PC-9 (cell line): ENCODE data around the gene NCS1. TPM values are rescaled to one million over a fixed set of nuclear protein-coding genes. Genes with fewer than 3 reads are reported as not detected.

Experiments
- BruUV-seq: library from RNA; stranded (reverse); fragments of 400-500 nt; replicated peaks from 2 replicates; lab custom pipeline; 2021; lab: Mats Ljungman, UMichigan
- CTCF ChIA-PET: fragments of 300-600 bp; sonication (Branson Sonifier 250); formaldehyde crosslinking; loops from one replicate; lab custom pipeline; 2022; ENCODE audit warnings: antibody characterized with exemption; lab: Charles Lee
- POLR2A ChIA-PET: fragments of 300-600 bp; sonication (Branson Sonifier 250); formaldehyde crosslinking; loops from one replicate; lab custom pipeline; 2022; ENCODE audit warnings: antibody characterized with exemption; ENCODE audit not compliant: unreplicated experiment; lab: Charles Lee
- DNase-seq, 2 experiments: peaks; one replicate each; pipeline versions ENCODE4 v3.0.0 to v3.0.0-alpha.2; 2015 to 2022; ENCODE audit warnings: mixed read lengths in 1 of 2
- H2AFZ ChIP-seq: fragments of 200-600 bp; sonication (generic); 2 replicates; pipeline ENCODE4 v1.8.1; 2017; ENCODE audit warnings: antibody characterized with exemption
- H3F3A ChIP-seq: fragments of 200-600 bp; sonication (generic); 2 replicates; pipeline ENCODE4 v1.8.1; 2017; ENCODE audit warnings: antibody characterized with exemption, mild to moderate bottlenecking, low read depth; ENCODE audit not compliant: insufficient read depth
- H3K27ac ChIP-seq: fragments of 200-600 bp; sonication (generic); 2 replicates; pipeline ENCODE4 v1.6.1; 2016; ENCODE audit warnings: mixed run types
- H3K27me3 ChIP-seq: fragments of 200-600 bp; sonication (generic); 2 replicates; pipeline ENCODE4 v1.6.1; 2016; ENCODE audit warnings: low read depth, mixed run types; ENCODE audit not compliant: insufficient read depth
- H3K36me3 ChIP-seq: fragments of 200-600 bp; sonication (generic); 2 replicates; pipeline ENCODE4 v1.6.1; 2016; ENCODE audit warnings: low read depth, mixed run types
- H3K4me1 ChIP-seq: fragments of 200-600 bp; sonication (generic); replicated peaks from 2 replicates; pipeline ENCODE4 v1.6.1; 2016; ENCODE audit warnings: mixed run types; ENCODE audit not compliant: insufficient read depth
- H3K4me2 ChIP-seq: fragments of 200-600 bp; sonication (generic); 2 replicates; pipeline ENCODE4 v1.6.1; 2017; ENCODE audit warnings: mixed run types
- H3K4me3 ChIP-seq: fragments of 200-600 bp; sonication (generic); 2 replicates; pipeline ENCODE4 v1.6.1; 2016; ENCODE audit warnings: mixed run types
- H3K79me2 ChIP-seq: fragments of 200-600 bp; sonication (generic); 2 replicates; pipeline ENCODE4 v1.6.1; 2017; ENCODE audit warnings: low read depth, mixed run types
- H3K9me2 ChIP-seq: fragments of 200-600 bp; sonication (generic); 2 replicates; pipeline ENCODE4 v1.8.1; 2017; ENCODE audit warnings: mild to moderate bottlenecking; ENCODE audit not compliant: insufficient read depth
- H3K9me3 ChIP-seq: fragments of 200-600 bp; sonication (generic); 2 replicates; pipeline ENCODE4 v1.8.1; 2016; ENCODE audit warnings: low read depth; ENCODE audit not compliant: insufficient read depth
- H4K20me1 ChIP-seq: fragments of 200-600 bp; sonication (generic); 2 replicates; pipeline ENCODE4 v1.8.1; 2017; ENCODE audit not compliant: insufficient read depth
- EZH2 ChIP-seq: fragments of 200-600 bp; sonication (generic); IDR thresholded peaks from 2 replicates; pipeline ENCODE4 v1.8.0; 2017; ENCODE audit warnings: antibody characterized with exemption, low read depth
- intact Hi-C: fragments of 100-400 bp; cut with micrococcal nuclease; formaldehyde crosslinking; loops from one replicate; pipeline ENCODE4 v1.10.0; 2022; ENCODE audit not compliant: unreplicated experiment
- total RNA-seq: library from RNA; stranded (reverse); gene quantifications from 2 replicates; pipeline ENCODE4 v1.2.3, GENCODE V29; 2021
- TF ChIP-seq, protein P1 (sequence below): fragments of 200-600 bp; sonication (generic); conservative IDR thresholded peaks from 2 replicates; pipeline ENCODE4 v1.6.1; 2017; ENCODE audit warnings: mixed run types, antibody characterized with exemption, mild to moderate bottlenecking, moderate library complexity

The NCS1 gene
- total RNA-seq, 1 experiment from 2014 or later = 59.2 TPM

DNA sequence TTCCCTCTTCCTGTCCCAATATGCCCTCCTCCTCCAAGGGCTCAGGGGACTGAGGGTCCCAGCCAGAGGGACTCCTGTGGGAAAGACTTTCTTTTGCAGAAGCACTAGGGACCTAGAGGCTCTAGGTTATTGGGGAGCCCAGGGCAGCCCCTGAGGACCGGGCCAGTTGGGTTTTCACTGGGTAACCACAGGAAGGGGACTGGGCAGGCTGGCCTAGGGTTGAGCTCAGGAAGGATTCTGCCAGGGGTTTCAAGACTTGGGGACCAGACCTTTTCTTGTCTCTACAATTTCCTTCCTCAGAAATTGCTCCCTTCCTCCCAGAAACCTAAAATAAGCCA, 69.0 kb downstream of the NCS1 start:
- POLR2A ChIA-PET = interaction anchor here (0.7 kb wide), 1 partner anchor 188 kb away, joined by 6 read pairs; no protein-coding TSS in a partner anchor
- H3F3A ChIP-seq = peaks cover 5% of the 10 kb centered on the region; the same call in 1 of the 2 replicates
- H4K20me1 ChIP-seq = no peaks in the 10 kb centered on the region
- TF ChIP-seq, protein P1, sequence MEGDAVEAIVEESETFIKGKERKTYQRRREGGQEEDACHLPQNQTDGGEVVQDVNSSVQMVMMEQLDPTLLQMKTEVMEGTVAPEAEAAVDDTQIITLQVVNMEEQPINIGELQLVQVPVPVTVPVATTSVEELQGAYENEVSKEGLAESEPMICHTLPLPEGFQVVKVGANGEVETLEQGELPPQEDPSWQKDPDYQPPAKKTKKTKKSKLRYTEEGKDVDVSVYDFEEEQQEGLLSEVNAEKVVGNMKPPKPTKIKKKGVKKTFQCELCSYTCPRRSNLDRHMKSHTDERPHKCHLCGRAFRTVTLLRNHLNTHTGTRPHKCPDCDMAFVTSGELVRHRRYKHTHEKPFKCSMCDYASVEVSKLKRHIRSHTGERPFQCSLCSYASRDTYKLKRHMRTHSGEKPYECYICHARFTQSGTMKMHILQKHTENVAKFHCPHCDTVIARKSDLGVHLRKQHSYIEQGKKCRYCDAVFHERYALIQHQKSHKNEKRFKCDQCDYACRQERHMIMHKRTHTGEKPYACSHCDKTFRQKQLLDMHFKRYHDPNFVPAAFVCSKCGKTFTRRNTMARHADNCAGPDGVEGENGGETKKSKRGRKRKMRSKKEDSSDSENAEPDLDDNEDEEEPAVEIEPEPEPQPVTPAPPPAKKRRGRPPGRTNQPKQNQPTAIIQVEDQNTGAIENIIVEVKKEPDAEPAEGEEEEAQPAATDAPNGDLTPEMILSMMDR = no peak
- no peak for TF ChIP-seq EZH2
- BruUV-seq = no TSS peak
- no peaks in the 10 kb centered on the region for H3K27me3 ChIP-seq
- DNase-seq = no peak
- H2AFZ ChIP-seq = no peak overlapping the region
- no peaks in the 10 kb centered on the region for H3K9me3 ChIP-seq
- no peaks in the 10 kb centered on the region for H3K4me1 ChIP-seq
- no peaks in the 10 kb centered on the region for H3K36me3 ChIP-seq
- no peaks in the 10 kb centered on the region for H3K79me2 ChIP-seq
- no peak overlapping the region for H3K4me2 ChIP-seq
- H3K27ac ChIP-seq = no peak overlapping the region
- H3K4me3 ChIP-seq = no peak overlapping the region
- intact Hi-C loops = loop anchor here (2.0 to 5.0 kb wide), 2 partner anchors 108 to 206 kb away; no protein-coding TSS in a partner anchor
- CTCF ChIA-PET = interaction anchor here (1.5 kb wide), 1 partner anchor 15 kb away, joined by 3 read pairs; no protein-coding TSS in a partner anchor
- no peaks in the 10 kb centered on the region for H3K9me2 ChIP-seq

GRCh38 chr9:130242270-130243014, 70.2 kb downstream of the NCS1 start:
- no peaks in the 10 kb centered on the region for H4K20me1 ChIP-seq
- POLR2A ChIA-PET = no interaction called here
- H3K27me3 ChIP-seq = no peaks in the 10 kb centered on the region
- DNase-seq = no peak
- H3K36me3 ChIP-seq = no peaks in the 10 kb centered on the region
- BruUV-seq = no TSS peak
- no peak overlapping the region for H3K4me3 ChIP-seq
- no peak overlapping the region for H3K4me2 ChIP-seq
- no peaks in the 10 kb centered on the region for H3K9me2 ChIP-seq
- no peaks in the 10 kb centered on the region for H3K79me2 ChIP-seq
- TF ChIP-seq EZH2 = no peak
- TF ChIP-seq, protein P1 = no peak
- H3F3A ChIP-seq = peaks cover 5% of the 10 kb centered on the region; the same call in 1 of the 2 replicates
- H3K4me1 ChIP-seq = no peaks in the 10 kb centered on the region
- CTCF ChIA-PET = interaction anchor here (0.5 to 0.6 kb wide), 2 partner anchors 12 to 606 kb away, joined by 7 to 10 read pairs; no protein-coding TSS in a partner anchor
- no peak overlapping the region for H3K27ac ChIP-seq
- H2AFZ ChIP-seq = no peak overlapping the region
- intact Hi-C loops = loop anchor here (5.0 kb wide), 1 partner anchor 205 kb away; no protein-coding TSS in a partner anchor
- no peaks in the 10 kb centered on the region for H3K9me3 ChIP-seq

DNA sequence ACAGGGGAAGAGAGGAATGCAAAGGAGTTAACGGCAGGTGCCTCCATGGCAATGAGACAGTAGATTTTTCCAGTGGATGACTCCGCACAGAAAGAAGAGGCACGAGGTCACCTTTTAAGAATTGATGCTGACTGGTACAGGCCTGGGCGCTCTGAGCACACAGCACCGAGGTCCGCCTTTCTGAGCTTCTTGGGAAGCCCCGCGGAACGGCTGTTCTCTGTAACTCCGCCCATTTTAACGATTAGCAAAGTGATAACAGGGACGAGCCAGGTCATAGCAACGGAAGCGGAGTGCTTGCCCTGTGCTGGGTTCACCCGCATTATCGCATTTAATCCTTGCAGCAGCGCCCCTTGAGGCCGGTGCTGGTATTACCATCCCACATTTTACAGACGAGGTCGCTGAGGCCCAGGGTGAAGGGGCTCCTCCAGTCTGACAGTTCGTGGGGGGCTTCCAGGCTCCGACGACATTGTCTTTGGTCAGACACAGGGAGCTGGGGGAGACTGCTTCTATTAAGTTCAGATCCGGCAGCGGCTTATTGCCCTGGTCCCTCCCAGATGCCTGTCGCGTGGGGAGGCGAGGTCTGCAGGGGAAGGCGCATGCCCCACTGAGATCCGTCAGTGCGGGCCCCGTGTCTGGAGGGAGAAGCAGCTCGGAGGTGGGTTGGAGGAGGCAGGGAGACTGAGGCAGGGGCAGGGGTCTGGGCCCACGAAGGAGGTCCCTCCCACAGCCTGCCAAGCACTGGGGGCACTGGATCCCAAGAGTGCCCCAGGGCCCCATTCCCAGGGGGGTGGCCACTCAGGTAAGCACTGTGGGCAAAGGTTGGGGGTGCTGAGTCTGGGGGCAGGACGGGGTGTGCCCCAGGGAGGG, 71.0 kb downstream of the NCS1 start:
- H3K4me3 ChIP-seq = no peak overlapping the region
- POLR2A ChIA-PET = no interaction called here
- H3K27ac ChIP-seq = no peak overlapping the region

More for the DNA sequence above, 71.0 kb downstream of the NCS1 start:
- CTCF ChIA-PET = interaction anchor here (0.6 kb wide), 1 partner anchor 13 kb away, joined by 10 read pairs; no protein-coding TSS in a partner anchor
- Histone ChIP-seq H2AFZ (no peak overlapping the region), H3K4me2 (0 out of 2 replicates have a peak overlapping the region, but pooled peaks have one; percentile 32), H4K20me1 (no peaks in the 10 kb centered on the region), H3K9me2 (no peaks in the 10 kb centered on the region), H3K79me2 (no peaks in the 10 kb centered on the region), H3F3A (peaks cover 5% of the 10 kb centered on the region; the same call in 1 of the 2 replicates), H3K4me1 (no peaks in the 10 kb centered on the region), H3K9me3 (no peaks in the 10 kb centered on the region), H3K27me3 (no peaks in the 10 kb centered on the region), H3K36me3 (no peaks in the 10 kb centered on the region)
- DNase-seq = peak in 1 of 2 experiments; percentile 70
- TF ChIP-seq, protein P1 = peak; percentile 98
- no peak for TF ChIP-seq EZH2
- BruUV-seq = no TSS peak
- intact Hi-C loops = loop anchor here (5.0 kb wide), 1 partner anchor 204 kb away; no protein-coding TSS in a partner anchor
